HG03196 (cell line): ENCODE data around the gene SLC22A4.
A peak's percentile ranks its signal among the peaks of the same experiment; 100 is the strongest.

ENCODE experiments used
- ATAC-seq: cut with Tn5 transposase; IDR thresholded peaks from one replicate; pipeline ENCODE4 v1.9.1; 2021; ENCODE audit not compliant: unreplicated experiment

Gene SLC22A4

GRCh38 chr5:132334812-132335211 is 40.6 kb downstream of the SLC22A4 start:
- no peak for ATAC-seq

- no peak for ATAC-seq
Observed at GRCh38 chr5:132335402-132335801, 41.2 kb downstream of the SLC22A4 start.

- no peak for ATAC-seq
Observed at GRCh38 chr5:132339502-132339901, 45.3 kb downstream of the SLC22A4 start.

GRCh38 chr5:132342291-132343180 is 48.3 kb downstream of the SLC22A4 start:
- ATAC-seq = no peak

GRCh38 chr5:132344775-132345514 is 50.8 kb downstream of the SLC22A4 start:
- no peak for ATAC-seq

GRCh38 chr5:132353486-132353995 is 59.3 kb downstream of the SLC22A4 start:
- ATAC-seq = no peak

- no peak for ATAC-seq
Observed at GRCh38 chr5:132354381-132355139, 60.4 kb downstream of the SLC22A4 start.

GRCh38 chr5:132355140-132355765 is 61.1 kb downstream of the SLC22A4 start:
- no peak for ATAC-seq

- no peak for ATAC-seq
Observed at GRCh38 chr5:132358775-132359174, 64.6 kb downstream of the SLC22A4 start.

- ATAC-seq = no peak
Observed at GRCh38 chr5:132362086-132362485, 67.9 kb downstream of the SLC22A4 start.

GRCh38 chr5:132363431-132364112 is 69.4 kb downstream of the SLC22A4 start:
- no peak for ATAC-seq

- no peak for ATAC-seq
Observed at GRCh38 chr5:132364319-132364718, 70.1 kb downstream of the SLC22A4 start.

GRCh38 chr5:132365213-132365612 is 71.0 kb downstream of the SLC22A4 start:
- no peak for ATAC-seq

GRCh38 chr5:132368186-132368585 is 74.0 kb downstream of the SLC22A4 start:
- no peak for ATAC-seq

- ATAC-seq = no peak
Observed at GRCh38 chr5:132369007-132369473, 74.8 kb downstream of the SLC22A4 start.

GRCh38 chr5:132369474-132370180 is 75.4 kb downstream of the SLC22A4 start, which contains the start of gene SLC22A5:
TSS of gene SLC22A5 (plus strand) at chr5:132369710. CDS start at chr5:132369973, 263 bp downstream.
- peak; percentile 89 for ATAC-seq

- ATAC-seq = peak; percentile 6
Observed at GRCh38 chr5:132370181-132370970, 76.2 kb downstream of the SLC22A4 start.

GRCh38 chr5:132370971-132371602 is 76.9 kb downstream of the SLC22A4 start:
- no peak for ATAC-seq
